Vagina (tissue), 2 donors: Measurements from ENCODE around the gene CNST. TPM values are rescaled to one million over a fixed set of nuclear protein-coding genes. Genes with fewer than 3 reads are reported as not detected.

Source experiments
- DNase-seq, 2 donors: peaks; one replicate each; pipeline ENCODE4 v3.0.0-alpha.2; 2017; ENCODE audit errors: extremely low spot score in 2 of 2
- H3K27ac ChIP-seq: fragments of 200-600 bp; sonication (generic); one replicate; pipeline ENCODE4 v1.5.1; 2019
- H3K27me3 ChIP-seq: fragments of 200-600 bp; sonication (generic); one replicate; pipeline ENCODE4 v1.5.1; 2019
- H3K36me3 ChIP-seq, 2 donors: fragments of 200-600 bp; sonication (generic); one replicate each; pipeline ENCODE4 v1.5.1; 2017 to 2019
- H3K4me1 ChIP-seq: fragments of 200-600 bp; sonication (generic); one replicate; pipeline ENCODE4 v1.5.1; 2019
- H3K4me3 ChIP-seq, 2 donors: fragments of 200-600 bp; sonication (generic); 1 replicate in 1 of 2; 2 replicates in 1 of 2; pipeline ENCODE4 v1.5.1; 2016 to 2019
- H3K9me3 ChIP-seq: fragments of 200-600 bp; sonication (generic); one replicate; pipeline ENCODE4 v1.5.1; 2019
- POLR2A ChIP-seq, 2 donors: fragments of 450-650 bp; IDR thresholded peaks; one replicate each; pipeline ENCODE4 v1.6.1; 2017; ENCODE audit warnings: antibody characterized with exemption in 2 of 2, mild to moderate bottlenecking in 2 of 2, moderate library complexity in 2 of 2
- POLR2AphosphoS5 ChIP-seq, 2 donors: sonication (generic); formaldehyde crosslinking; IDR thresholded peaks; one replicate each; pipeline ENCODE4 v1.9.0; 2017; ENCODE audit warnings: antibody characterized with exemption in 2 of 2, mild to moderate bottlenecking in 2 of 2, low read depth in 1 of 2; ENCODE audit not compliant: insufficient read depth in 1 of 2
- intact Hi-C: fragments of 100-400 bp; cut with DNase I; formaldehyde crosslinking; loops from one replicate; pipeline ENCODE4 v1.15.1; 2023
- total RNA-seq: library from RNA; depleted of rRNA; stranded (reverse); fragments of >200 nt; gene quantifications from one replicate; pipeline ENCODE4 v1.2.3, GENCODE V29; 2016
- TF ChIP-seq, protein P1 (sequence below), 3 experiments: fragments of 450-650 bp in 2 of 3; fragments of 200-600 bp in 1 of 3; sonication (generic) in 1 of 3; IDR thresholded peaks; one replicate each; pipeline ENCODE4 v1.5.1; 2017 to 2019; ENCODE audit warnings: antibody characterized with exemption in 3 of 3, mild to moderate bottlenecking in 2 of 3, moderate library complexity in 2 of 3

The CNST gene, protein sequence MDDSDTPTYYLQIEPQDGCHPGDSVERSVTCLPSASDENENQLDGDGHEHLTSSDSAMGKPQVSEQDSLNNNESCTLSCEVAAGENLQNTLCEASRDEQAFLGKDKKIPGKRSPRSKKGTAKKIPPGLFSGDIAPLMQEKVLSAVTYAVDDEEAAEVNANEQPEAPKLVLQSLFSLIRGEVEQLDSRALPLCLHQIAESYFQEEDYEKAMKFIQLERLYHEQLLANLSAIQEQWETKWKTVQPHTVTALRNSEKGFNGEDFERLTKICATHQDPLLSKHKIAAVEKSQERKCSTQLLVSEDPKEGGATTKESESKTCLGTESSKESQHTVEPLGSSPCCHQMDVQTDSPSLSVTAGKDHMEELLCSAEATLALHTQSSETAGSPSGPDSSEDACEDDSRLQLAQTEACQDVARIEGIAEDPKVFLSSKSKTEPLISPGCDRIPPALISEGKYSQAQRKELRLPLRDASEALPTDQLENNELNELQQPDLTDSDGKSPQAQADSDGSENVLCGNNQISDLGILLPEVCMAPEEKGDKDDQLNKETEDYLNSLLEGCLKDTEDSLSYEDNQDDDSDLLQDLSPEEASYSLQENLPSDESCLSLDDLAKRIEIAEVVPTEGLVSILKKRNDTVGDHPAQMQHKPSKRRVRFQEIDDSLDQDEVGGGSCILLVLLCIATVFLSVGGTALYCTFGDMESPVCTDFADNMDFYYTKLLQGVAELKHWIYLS
- 20.6 TPM for total RNA-seq

- H3K4me3 ChIP-seq = peak within 1 kb of the TSS; percentile 92 to 96
- no peaks in the 10 kb centered on the region for H3K9me3 ChIP-seq
- H3K4me1 ChIP-seq = peaks cover 48% of the 10 kb centered on the region
- intact Hi-C loops = loop anchor here (10.0 kb wide), 1 partner anchor 119 kb away; no protein-coding TSS in a partner anchor
- H3K27me3 ChIP-seq = no peaks in the 10 kb centered on the region
- peak; percentile 98 for TF ChIP-seq POLR2AphosphoS5 (IDR thresholded peaks at IDR 0.05; ENCODE audit: insufficient read depth in 1 of 2, low read depth in 1 of 2)
- peak in 1 of 2 donors; percentile 85 for TF ChIP-seq POLR2A (IDR thresholded peaks at IDR 0.05)
- TF ChIP-seq, protein P1, sequence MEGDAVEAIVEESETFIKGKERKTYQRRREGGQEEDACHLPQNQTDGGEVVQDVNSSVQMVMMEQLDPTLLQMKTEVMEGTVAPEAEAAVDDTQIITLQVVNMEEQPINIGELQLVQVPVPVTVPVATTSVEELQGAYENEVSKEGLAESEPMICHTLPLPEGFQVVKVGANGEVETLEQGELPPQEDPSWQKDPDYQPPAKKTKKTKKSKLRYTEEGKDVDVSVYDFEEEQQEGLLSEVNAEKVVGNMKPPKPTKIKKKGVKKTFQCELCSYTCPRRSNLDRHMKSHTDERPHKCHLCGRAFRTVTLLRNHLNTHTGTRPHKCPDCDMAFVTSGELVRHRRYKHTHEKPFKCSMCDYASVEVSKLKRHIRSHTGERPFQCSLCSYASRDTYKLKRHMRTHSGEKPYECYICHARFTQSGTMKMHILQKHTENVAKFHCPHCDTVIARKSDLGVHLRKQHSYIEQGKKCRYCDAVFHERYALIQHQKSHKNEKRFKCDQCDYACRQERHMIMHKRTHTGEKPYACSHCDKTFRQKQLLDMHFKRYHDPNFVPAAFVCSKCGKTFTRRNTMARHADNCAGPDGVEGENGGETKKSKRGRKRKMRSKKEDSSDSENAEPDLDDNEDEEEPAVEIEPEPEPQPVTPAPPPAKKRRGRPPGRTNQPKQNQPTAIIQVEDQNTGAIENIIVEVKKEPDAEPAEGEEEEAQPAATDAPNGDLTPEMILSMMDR (IDR thresholded peaks at IDR 0.05) = peak in 1 of 3 experiments; percentile 32
- H3K27ac ChIP-seq = peak within 1 kb of the TSS; percentile 98
- peak; percentile 97 to 99 for DNase-seq
- H3K36me3 ChIP-seq = peaks cover 0 to 14% of the 10 kb centered on the region in 2 donors
These were observed at the start of gene CNST, which contains the start of gene TFB2M for GRCh38 chr1:246566128-246566812. CNST (plus strand) TSS chr1:246566456; CDS start chr1:246591563, 25,107 bp downstream. TFB2M (minus strand) TSS chr1:246566261; CDS start chr1:246566138, 123 bp downstream.

DNA sequence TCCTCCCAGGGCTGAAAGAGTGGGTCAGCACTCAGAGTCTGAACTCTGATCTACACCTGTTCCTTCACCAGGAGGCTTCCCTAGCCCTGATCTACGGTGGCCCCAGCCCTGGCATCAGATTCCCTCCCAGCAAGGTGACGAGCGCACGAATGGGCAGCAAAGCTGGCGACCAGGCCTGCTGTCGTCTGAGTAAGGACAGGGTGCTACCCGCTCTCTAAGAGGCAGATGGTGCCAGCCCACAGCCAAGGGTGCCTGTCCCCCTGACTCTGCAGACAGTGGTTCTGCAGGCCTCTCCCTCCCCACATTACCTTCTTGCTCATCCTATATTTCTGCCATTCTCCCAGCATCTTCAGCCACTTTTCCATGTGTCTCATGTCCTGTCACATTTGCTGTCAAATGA lies 48.9 kb upstream of the CNST start:
- TF ChIP-seq POLR2A (IDR thresholded peaks at IDR 0.05) (no peak), POLR2AphosphoS5 (IDR thresholded peaks at IDR 0.05; ENCODE audit: insufficient read depth in 1 of 2, low read depth in 1 of 2) (no peak)
- TF ChIP-seq, protein P1 (IDR thresholded peaks at IDR 0.05) = no peak
- intact Hi-C loops = no loop called here
- Histone ChIP-seq H3K36me3 (no peaks in the 10 kb centered on the region), H3K4me1 (no peaks in the 10 kb centered on the region), H3K27ac (no peak overlapping the region), H3K27me3 (no peaks in the 10 kb centered on the region), H3K9me3 (peaks cover 12% of the 10 kb centered on the region), H3K4me3 (no peak overlapping the region)
- DNase-seq = no peak

GRCh38 chr1:246518456-246519205 lies 47.6 kb upstream of the CNST start:
- H3K4me3 ChIP-seq = no peak overlapping the region
- H3K27me3 ChIP-seq = no peaks in the 10 kb centered on the region
- TF ChIP-seq POLR2A (IDR thresholded peaks at IDR 0.05) (no peak), POLR2AphosphoS5 (IDR thresholded peaks at IDR 0.05; ENCODE audit: insufficient read depth in 1 of 2, low read depth in 1 of 2) (no peak)
- TF ChIP-seq, protein P1 (IDR thresholded peaks at IDR 0.05) = no peak
- no peaks in the 10 kb centered on the region for H3K4me1 ChIP-seq
- DNase-seq = no peak
- H3K9me3 ChIP-seq = peaks cover 12% of the 10 kb centered on the region
- no peak overlapping the region for H3K27ac ChIP-seq
- intact Hi-C loops = no loop called here
- H3K36me3 ChIP-seq = no peaks in the 10 kb centered on the region

GRCh38 chr1:246519514-246519913 lies 46.7 kb upstream of the CNST start:
- peaks cover 12% of the 10 kb centered on the region for H3K9me3 ChIP-seq

More at GRCh38 chr1:246519514-246519913, 46.7 kb upstream of the CNST start:
- no peak for TF ChIP-seq POLR2AphosphoS5 (IDR thresholded peaks at IDR 0.05; ENCODE audit: insufficient read depth in 1 of 2, low read depth in 1 of 2)
- TF ChIP-seq POLR2A (IDR thresholded peaks at IDR 0.05) = no peak
- TF ChIP-seq, protein P1 (IDR thresholded peaks at IDR 0.05) = no peak
- H3K27me3 ChIP-seq = no peaks in the 10 kb centered on the region
- H3K36me3 ChIP-seq = no peaks in the 10 kb centered on the region
- no peak overlapping the region for H3K27ac ChIP-seq
- DNase-seq = no peak
- intact Hi-C loops = no loop called here
- no peak overlapping the region for H3K4me3 ChIP-seq
- H3K4me1 ChIP-seq = no peaks in the 10 kb centered on the region
